Brain microvascular endothelial cell (primary cell): Measurements from ENCODE around the gene IL12A.

Experiments used
- DNase-seq: peaks from one replicate; pipeline ENCODE4 v3.0.0-alpha.2; 2020
- H3K27ac ChIP-seq: fragments of 250-450 bp; sonication (Bioruptor Pico); 2 replicates; pipeline ENCODE4 v1.5.1; 2020; ENCODE audit warnings: mild to moderate bottlenecking, moderate library complexity
- H3K27me3 ChIP-seq: fragments of 250-450 bp; sonication (Bioruptor Pico); replicated peaks from 2 replicates; pipeline ENCODE4 v1.5.1; 2020; ENCODE audit warnings: mild to moderate bottlenecking
- H3K36me3 ChIP-seq: fragments of 250-450 bp; sonication (Bioruptor Pico); replicated peaks from 2 replicates; pipeline ENCODE4 v1.5.1; 2020; ENCODE audit warnings: mild to moderate bottlenecking
- H3K4me3 ChIP-seq: 2 replicates; pipeline ENCODE4 v1.5.1; 2011; ENCODE audit warnings: low read depth, mild to moderate bottlenecking, control low read depth, low read length, moderate library complexity
- in situ Hi-C: cut with HindIII; loops from 2 replicates; pipeline ENCODE4 v1.10.0; 2017; ENCODE audit warnings: low sequenced_read_pairs, low pct_ligation_motif_present
- TF ChIP-seq, protein P1 (sequence below): IDR thresholded peaks from 2 replicates; pipeline ENCODE4 v1.5.1; 2011; ENCODE audit warnings: low read depth, mild to moderate bottlenecking, moderate library complexity, low read length, control low read depth, inconsistent platforms; ENCODE audit errors: missing control alignments

IL12A gene

GRCh38 chr3:160041465-160041864, 52.8 kb downstream of the IL12A start:
- Histone ChIP-seq H3K27ac (no peak overlapping the region), H3K36me3 (no peaks in the 10 kb centered on the region), H3K4me3 (no peak overlapping the region), H3K27me3 (peaks cover 16% of the 10 kb centered on the region)
- no peak for DNase-seq
- TF ChIP-seq, protein P1, sequence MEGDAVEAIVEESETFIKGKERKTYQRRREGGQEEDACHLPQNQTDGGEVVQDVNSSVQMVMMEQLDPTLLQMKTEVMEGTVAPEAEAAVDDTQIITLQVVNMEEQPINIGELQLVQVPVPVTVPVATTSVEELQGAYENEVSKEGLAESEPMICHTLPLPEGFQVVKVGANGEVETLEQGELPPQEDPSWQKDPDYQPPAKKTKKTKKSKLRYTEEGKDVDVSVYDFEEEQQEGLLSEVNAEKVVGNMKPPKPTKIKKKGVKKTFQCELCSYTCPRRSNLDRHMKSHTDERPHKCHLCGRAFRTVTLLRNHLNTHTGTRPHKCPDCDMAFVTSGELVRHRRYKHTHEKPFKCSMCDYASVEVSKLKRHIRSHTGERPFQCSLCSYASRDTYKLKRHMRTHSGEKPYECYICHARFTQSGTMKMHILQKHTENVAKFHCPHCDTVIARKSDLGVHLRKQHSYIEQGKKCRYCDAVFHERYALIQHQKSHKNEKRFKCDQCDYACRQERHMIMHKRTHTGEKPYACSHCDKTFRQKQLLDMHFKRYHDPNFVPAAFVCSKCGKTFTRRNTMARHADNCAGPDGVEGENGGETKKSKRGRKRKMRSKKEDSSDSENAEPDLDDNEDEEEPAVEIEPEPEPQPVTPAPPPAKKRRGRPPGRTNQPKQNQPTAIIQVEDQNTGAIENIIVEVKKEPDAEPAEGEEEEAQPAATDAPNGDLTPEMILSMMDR = no peak
- in situ Hi-C loops = no loop called here

DNA sequence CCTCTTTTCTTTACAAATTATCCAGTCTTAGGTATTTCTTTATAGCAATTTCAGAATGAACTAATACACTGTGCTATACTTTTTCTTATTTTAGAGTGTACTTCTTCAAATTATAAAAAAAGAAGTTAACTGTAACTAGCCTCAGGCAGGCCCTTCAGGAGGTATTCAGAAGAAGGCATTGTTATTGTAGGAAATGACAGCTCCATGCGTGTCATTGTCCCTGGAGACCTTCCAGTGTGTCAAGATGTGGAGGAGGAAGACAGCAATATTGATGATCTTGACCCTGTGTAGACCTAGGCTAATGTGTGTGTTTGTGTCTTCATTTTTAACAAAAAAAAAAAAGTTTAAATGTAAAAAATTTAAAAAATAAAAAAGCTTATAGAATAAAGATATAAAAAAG, 55.5 kb downstream of the IL12A start:
- H3K27me3 ChIP-seq = peaks cover 4% of the 10 kb centered on the region
- no peak overlapping the region for H3K27ac ChIP-seq
- DNase-seq = no peak
- in situ Hi-C loops = no loop called here
- no peaks in the 10 kb centered on the region for H3K36me3 ChIP-seq
- H3K4me3 ChIP-seq = no peak overlapping the region
- TF ChIP-seq, protein P1 = no peak
